ENCODE measurements around the gene POU4F1. TPM values are rescaled to one million over a fixed set of nuclear protein-coding genes. Genes with fewer than 3 reads are reported as not detected.

POU4F1 gene
- polyA plus RNA-seq, 6 donors from 2014 or later, result not detected

DNA sequence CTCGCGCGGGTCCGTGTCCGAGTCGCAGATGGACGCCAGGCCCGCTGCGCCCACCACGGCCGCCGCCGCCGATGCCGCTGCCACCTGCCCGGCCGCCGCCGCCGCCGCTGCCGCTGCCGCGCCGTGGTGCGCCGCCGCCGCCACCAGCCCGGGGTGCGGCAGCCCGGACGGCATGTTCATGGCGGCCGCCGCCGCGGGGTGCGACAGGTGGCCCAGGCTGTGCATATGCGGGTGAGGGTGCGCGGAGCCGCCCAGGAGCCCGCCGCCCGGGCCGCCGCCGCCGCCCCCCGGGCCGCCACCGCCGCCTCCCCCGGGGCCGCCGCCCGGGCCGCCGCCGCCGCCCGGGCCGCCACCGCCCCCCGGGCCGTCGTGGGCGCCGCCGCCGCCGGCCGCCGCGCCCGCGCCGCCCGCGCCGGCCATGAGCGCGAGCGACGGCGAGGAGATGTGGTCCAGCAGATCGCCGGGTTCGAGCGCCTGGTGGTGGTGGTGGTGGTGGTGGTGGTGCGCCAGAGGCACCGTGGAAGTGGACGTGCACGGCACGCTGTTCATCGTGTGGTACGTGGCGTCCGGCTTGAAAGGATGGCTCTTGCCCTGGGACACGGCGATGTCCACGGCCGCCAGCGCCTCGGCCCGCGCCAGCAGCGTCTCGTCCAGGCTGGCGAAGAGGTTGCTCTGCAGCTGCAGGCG lies 1.3 kb downstream of the POU4F1 start:
- peak overlapping the region; percentile 82 to 94 (median 92) for H3K4me3 Mint-ChIP-seq
- peaks cover 38 to 45% (median 39%) of the 10 kb centered on the region in 3 donors for H3K4me1 Mint-ChIP-seq
- DNase-seq, result no peak
- H3K36me3 Mint-ChIP-seq, result peaks cover 5 to 20% of the 10 kb centered on the region in 2 donors
- peaks cover 0 to 50% (median 27%) of the 10 kb centered on the region in 7 donors for H3K9me3 Mint-ChIP-seq
- peaks cover 83 to 88% (median 88%) of the 10 kb centered on the region in 3 donors for H3K27me3 Mint-ChIP-seq
- H3K27ac Mint-ChIP-seq, result peak overlapping the region in 4 of 6 donors; percentile 73 to 98 (median 95)
- ATAC-seq (ENCODE audit: low read depth in 2 of 2), result peak in 1 of 2 donors; percentile 17

GRCh38 chr13:78601124-78601873 lies 2.1 kb downstream of the POU4F1 start:
- peak; percentile 46 to 51 for ATAC-seq (ENCODE audit: low read depth in 2 of 2)
- peaks cover 77 to 84% (median 84%) of the 10 kb centered on the region in 3 donors for H3K27me3 Mint-ChIP-seq
- peak overlapping the region; percentile 68 to 85 (median 78) for H3K4me3 Mint-ChIP-seq
- no peak for DNase-seq
- H3K27ac Mint-ChIP-seq, result peak overlapping the region in 5 of 6 donors; percentile 11 to 91 (median 63)
- peaks cover 0 to 48% (median 20%) of the 10 kb centered on the region in 7 donors for H3K9me3 Mint-ChIP-seq
- peaks cover 5 to 16% of the 10 kb centered on the region in 2 donors for H3K36me3 Mint-ChIP-seq
- H3K4me1 Mint-ChIP-seq, result peaks cover 32 to 43% (median 36%) of the 10 kb centered on the region in 3 donors

DNA sequence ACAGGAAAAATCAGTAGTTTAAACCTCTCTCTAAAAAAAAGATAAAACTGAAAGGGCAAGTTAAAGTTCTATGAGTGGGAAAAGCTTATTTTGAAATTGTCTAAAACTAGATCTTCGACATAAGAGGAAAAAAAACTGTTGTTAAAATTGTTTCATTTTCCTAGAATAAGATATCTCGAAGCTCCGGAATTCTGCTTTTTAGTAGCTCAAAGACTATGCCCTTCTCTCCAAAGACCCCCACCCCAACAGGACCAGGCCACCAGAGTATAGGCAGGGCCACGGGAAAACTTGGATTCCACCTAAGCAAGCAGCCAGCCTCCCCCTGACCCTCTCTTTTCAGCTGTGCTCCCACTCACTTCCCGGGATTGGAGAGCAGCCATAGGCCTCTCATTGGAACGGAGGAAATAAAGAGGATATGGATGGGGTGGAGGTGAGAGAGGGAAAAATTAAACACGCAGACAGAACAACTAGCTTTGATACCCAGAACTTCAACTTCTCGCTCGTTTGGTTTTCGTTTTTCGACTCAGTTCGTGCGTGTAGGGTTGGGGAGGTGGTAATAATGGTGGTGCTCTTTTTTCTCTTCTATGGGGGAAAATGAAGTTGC lies 3.0 kb downstream of the POU4F1 start:
- H3K9me3 Mint-ChIP-seq, result peaks cover 0 to 48% (median 20%) of the 10 kb centered on the region in 7 donors
- H3K27ac Mint-ChIP-seq, result peak overlapping the region in 5 of 6 donors; percentile 49 to 76 (median 66)
- peaks cover 28 to 43% (median 29%) of the 10 kb centered on the region in 3 donors for H3K4me1 Mint-ChIP-seq

GRCh38 chr13:78599645-78600279 lies 3.6 kb downstream of the POU4F1 start:
- Mint-ChIP-seq H3K4me1 (peaks cover 29 to 43% (median 33%) of the 10 kb centered on the region in 3 donors), H3K27me3 (peaks cover 71 to 79% (median 74%) of the 10 kb centered on the region in 3 donors), H3K27ac (peak overlapping the region in 2 of 6 donors; percentile 39 to 70), H3K36me3 (peaks cover 6 to 17% of the 10 kb centered on the region in 2 donors), H3K4me3 (peak overlapping the region in 5 of 8 donors; percentile 10 to 80 (median 69)), H3K9me3 (peaks cover 0 to 49% (median 24%) of the 10 kb centered on the region in 7 donors)
- DNase-seq, result no peak
- ATAC-seq (ENCODE audit: low read depth in 2 of 2), result no peak

More for the DNA sequence above, 3.0 kb downstream of the POU4F1 start:
- no peak for DNase-seq
- peaks cover 71 to 79% (median 75%) of the 10 kb centered on the region in 3 donors for H3K27me3 Mint-ChIP-seq
- peaks cover 5 to 16% of the 10 kb centered on the region in 2 donors for H3K36me3 Mint-ChIP-seq
- H3K4me3 Mint-ChIP-seq, result peak overlapping the region; percentile 47 to 85 (median 74)
- no peak for ATAC-seq (ENCODE audit: low read depth in 2 of 2)

GRCh38 chr13:78598966-78599644 lies 4.2 kb downstream of the POU4F1 start:
- Mint-ChIP-seq H3K27ac (peak overlapping the region in 4 of 6 donors; percentile 20 to 63 (median 41)), H3K4me3 (peak overlapping the region in 1 of 8 donors; percentile 80), H3K36me3 (peaks cover 9 to 23% of the 10 kb centered on the region in 2 donors), H3K27me3 (peaks cover 71 to 79% (median 74%) of the 10 kb centered on the region in 3 donors), H3K4me1 (peaks cover 27 to 41% (median 36%) of the 10 kb centered on the region in 3 donors), H3K9me3 (peaks cover 4 to 51% (median 28%) of the 10 kb centered on the region in 7 donors)
- DNase-seq (no peak), ATAC-seq (ENCODE audit: low read depth in 2 of 2) (no peak)

GRCh38 chr13:78598116-78598781 lies 5.1 kb downstream of the POU4F1 start:
- Mint-ChIP-seq H3K27ac (peak overlapping the region in 2 of 6 donors; percentile 15 to 63), H3K4me3 (peak overlapping the region in 1 of 8 donors; percentile 59)

DNA sequence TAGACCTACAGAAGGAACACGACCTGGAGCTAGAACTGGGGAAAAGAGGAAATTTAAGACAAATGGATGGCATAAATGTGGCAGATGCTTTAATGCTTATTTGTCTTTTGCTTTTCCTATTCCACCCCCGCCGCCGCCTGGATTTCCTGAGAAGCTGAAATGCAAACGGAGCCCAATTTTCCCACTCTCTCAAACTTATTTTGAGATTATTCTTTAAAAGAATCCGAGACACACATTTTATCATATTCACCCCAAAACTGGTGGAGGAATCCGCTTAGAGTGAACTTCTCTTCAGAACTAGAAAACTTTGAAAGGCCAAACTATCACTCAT lies 5.8 kb downstream of the POU4F1 start:
- H3K27ac Mint-ChIP-seq, result peak overlapping the region in 5 of 6 donors; percentile 14 to 94 (median 79)
- ATAC-seq (ENCODE audit: low read depth in 2 of 2) (no peak), DNase-seq (no peak)
- H3K4me3 Mint-ChIP-seq, result peak overlapping the region in 3 of 8 donors; percentile 29 to 71 (median 45)
- H3K27me3 Mint-ChIP-seq, result peaks cover 74 to 78% (median 74%) of the 10 kb centered on the region in 3 donors
- peaks cover 16 to 32% (median 29%) of the 10 kb centered on the region in 3 donors for H3K4me1 Mint-ChIP-seq
- H3K36me3 Mint-ChIP-seq, result peaks cover 9 to 23% of the 10 kb centered on the region in 2 donors
- peaks cover 4 to 61% (median 32%) of the 10 kb centered on the region in 7 donors for H3K9me3 Mint-ChIP-seq

More at GRCh38 chr13:78598116-78598781, 5.1 kb downstream of the POU4F1 start:
- Mint-ChIP-seq H3K9me3 (peaks cover 4 to 59% (median 31%) of the 10 kb centered on the region in 7 donors), H3K4me1 (peaks cover 19 to 36% (median 33%) of the 10 kb centered on the region in 3 donors), H3K27me3 (peaks cover 71 to 78% (median 74%) of the 10 kb centered on the region in 3 donors), H3K36me3 (peaks cover 9 to 23% of the 10 kb centered on the region in 2 donors)
- ATAC-seq (ENCODE audit: low read depth in 2 of 2) (no peak), DNase-seq (no peak)

- Mint-ChIP-seq H3K4me3 (peak overlapping the region in 7 of 8 donors; percentile 15 to 71 (median 42)), H3K27ac (peak overlapping the region in 5 of 6 donors; percentile 14 to 94 (median 79)), H3K9me3 (peaks cover 4 to 65% (median 32%) of the 10 kb centered on the region in 7 donors), H3K27me3 (peaks cover 74 to 79% (median 76%) of the 10 kb centered on the region in 3 donors), H3K4me1 (peaks cover 12 to 28% (median 24%) of the 10 kb centered on the region in 3 donors), H3K36me3 (peaks cover 9 to 24% of the 10 kb centered on the region in 2 donors)
- no peak for ATAC-seq (ENCODE audit: low read depth in 2 of 2)
- DNase-seq, result no peak
Observed at GRCh38 chr13:78596736-78597601, 6.4 kb downstream of the POU4F1 start.

GRCh38 chr13:78596399-78596735 lies 7.0 kb downstream of the POU4F1 start:
- Mint-ChIP-seq H3K4me1 (peaks cover 11 to 26% (median 22%) of the 10 kb centered on the region in 3 donors), H3K27me3 (peaks cover 79 to 81% (median 79%) of the 10 kb centered on the region in 3 donors), H3K36me3 (peaks cover 12 to 24% of the 10 kb centered on the region in 2 donors), H3K27ac (peak overlapping the region in 4 of 6 donors; percentile 26 to 94 (median 76)), H3K9me3 (peaks cover 4 to 71% (median 32%) of the 10 kb centered on the region in 7 donors), H3K4me3 (peak overlapping the region in 4 of 8 donors; percentile 15 to 71 (median 44))
- DNase-seq (no peak), ATAC-seq (ENCODE audit: low read depth in 2 of 2) (no peak)

DNA sequence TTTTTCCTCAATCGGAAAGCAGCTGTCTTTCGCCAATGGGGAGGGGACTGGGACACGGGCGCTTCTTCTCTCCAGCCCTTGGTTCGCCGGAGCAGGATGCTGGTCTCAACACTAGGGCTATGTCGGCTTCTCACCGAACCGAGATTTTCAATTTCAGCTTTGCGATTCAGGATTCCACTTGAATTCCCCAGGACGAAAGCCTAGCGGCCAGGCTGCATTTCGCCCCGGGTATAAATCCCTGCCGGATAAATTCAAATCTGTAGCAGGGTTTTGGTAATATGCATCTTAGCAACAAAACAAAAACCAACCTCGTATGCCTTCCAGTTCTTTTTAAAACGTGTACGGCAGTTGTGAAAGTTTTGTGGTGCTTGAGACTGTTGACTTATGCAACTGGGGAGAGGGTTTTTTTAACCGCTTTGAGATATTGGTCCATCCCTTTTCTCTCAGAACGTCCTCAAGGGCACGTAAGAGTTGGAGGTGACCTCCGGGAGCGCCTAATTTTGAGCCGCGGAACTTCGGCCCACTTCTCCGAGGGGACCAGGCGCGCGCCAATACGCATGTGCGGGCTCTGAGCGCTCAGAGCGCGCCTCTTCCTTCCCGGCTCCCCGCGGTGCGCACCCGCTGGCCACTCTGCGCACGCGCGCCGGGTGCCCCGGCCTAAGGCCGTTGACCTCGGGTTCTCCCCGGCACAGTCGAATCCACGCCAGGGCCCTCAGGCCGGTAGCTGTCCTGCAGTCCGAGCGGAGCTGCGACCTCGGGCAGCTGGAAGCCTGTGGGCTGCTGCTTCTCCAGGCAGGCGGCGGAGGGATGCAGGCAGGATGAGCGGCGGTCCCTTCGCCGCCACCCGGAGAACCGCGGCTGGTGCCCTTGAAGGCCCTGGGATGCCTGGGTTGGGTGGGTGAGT lies 7.6 kb downstream of the POU4F1 start:
- H3K9me3 Mint-ChIP-seq, result peaks cover 4 to 69% (median 32%) of the 10 kb centered on the region in 7 donors

More for the DNA sequence above, 7.6 kb downstream of the POU4F1 start:
- Mint-ChIP-seq H3K4me1 (peaks cover 7 to 20% (median 16%) of the 10 kb centered on the region in 3 donors), H3K36me3 (peaks cover 11 to 20% of the 10 kb centered on the region in 2 donors), H3K27ac (peak overlapping the region in 5 of 6 donors; percentile 70 to 95 (median 91)), H3K4me3 (peak overlapping the region in 6 of 8 donors; percentile 35 to 76 (median 41)), H3K27me3 (peaks cover 75 to 79% (median 77%) of the 10 kb centered on the region in 3 donors)
- DNase-seq (no peak), ATAC-seq (ENCODE audit: low read depth in 2 of 2) (no peak)

All from naive B cell (primary cell).